SK-N-SH (cell line): ENCODE measurements around the gene GINS3.

Experiments
- EP300 ChIP-seq, 2 experiments: IDR thresholded peaks; 2 replicates each; pipeline versions ENCODE4 v1.4.0 to v1.6.1; 2012; ENCODE audit warnings: borderline replicate concordance in 1 of 2, low read depth in 1 of 2, low read length in 1 of 2
- MEF2A ChIP-seq: IDR thresholded peaks from 2 replicates; pipeline ENCODE4 v1.4.0; 2012; ENCODE audit warnings: low read depth, borderline replicate concordance
- NFIC ChIP-seq: IDR thresholded peaks from 2 replicates; pipeline ENCODE4 v1.4.0; 2012; ENCODE audit warnings: borderline replicate concordance
- POLR2AphosphoS5 ChIP-seq: IDR thresholded peaks from 2 replicates; pipeline ENCODE4 v1.6.1; 2012; ENCODE audit warnings: low read depth, low read length
- RCOR1 ChIP-seq: fragments of 150-350 bp; IDR thresholded peaks from 2 replicates; pipeline ENCODE4 v1.6.1; 2017; ENCODE audit warnings: antibody characterized with exemption, low read length
- YY1 ChIP-seq: IDR thresholded peaks from 2 replicates; pipeline ENCODE4 v1.4.0; 2012; ENCODE audit warnings: low read depth, mild to moderate bottlenecking
- TF ChIP-seq, protein P1 (sequence below): IDR thresholded peaks from 2 replicates; pipeline ENCODE4 v1.4.0; 2012; ENCODE audit warnings: low read depth
- TF ChIP-seq, protein P2 (sequence below): IDR thresholded peaks from 2 replicates; pipeline ENCODE4 v1.6.1; 2012; ENCODE audit warnings: mild to moderate bottlenecking, low read depth, low read length, moderate library complexity
- TF ChIP-seq, protein P3 (sequence below): fragments of 200-600 bp; sonication (generic); IDR thresholded peaks from 2 replicates; pipeline ENCODE4 v1.6.1; 2017; ENCODE audit warnings: antibody characterized with exemption, mild to moderate bottlenecking, moderate library complexity

DNA sequence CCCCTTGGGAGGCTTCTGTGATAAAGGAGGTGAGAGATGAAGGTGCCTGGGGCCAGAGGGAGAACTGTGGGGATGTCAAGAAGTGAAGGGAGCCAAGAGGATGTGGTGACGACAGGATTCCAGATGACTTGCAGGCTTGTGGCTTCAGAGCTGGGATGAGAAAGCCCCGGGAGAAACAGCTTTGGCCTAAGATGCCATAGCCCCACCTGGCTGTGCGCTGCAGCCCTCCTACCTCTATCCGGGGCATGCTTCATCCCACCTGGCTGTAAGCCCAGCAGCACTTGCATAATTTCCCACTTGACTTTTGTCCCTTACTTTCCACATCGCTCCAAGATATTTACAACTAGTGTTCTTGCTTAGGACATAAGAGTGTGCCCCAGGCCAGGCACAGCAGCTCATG, 29.3 kb downstream of the GINS3 start:
- TF ChIP-seq, protein P1, sequence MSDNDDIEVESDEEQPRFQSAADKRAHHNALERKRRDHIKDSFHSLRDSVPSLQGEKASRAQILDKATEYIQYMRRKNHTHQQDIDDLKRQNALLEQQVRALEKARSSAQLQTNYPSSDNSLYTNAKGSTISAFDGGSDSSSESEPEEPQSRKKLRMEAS = no peak
- no peak for TF ChIP-seq RCOR1
- TF ChIP-seq, protein P2, sequence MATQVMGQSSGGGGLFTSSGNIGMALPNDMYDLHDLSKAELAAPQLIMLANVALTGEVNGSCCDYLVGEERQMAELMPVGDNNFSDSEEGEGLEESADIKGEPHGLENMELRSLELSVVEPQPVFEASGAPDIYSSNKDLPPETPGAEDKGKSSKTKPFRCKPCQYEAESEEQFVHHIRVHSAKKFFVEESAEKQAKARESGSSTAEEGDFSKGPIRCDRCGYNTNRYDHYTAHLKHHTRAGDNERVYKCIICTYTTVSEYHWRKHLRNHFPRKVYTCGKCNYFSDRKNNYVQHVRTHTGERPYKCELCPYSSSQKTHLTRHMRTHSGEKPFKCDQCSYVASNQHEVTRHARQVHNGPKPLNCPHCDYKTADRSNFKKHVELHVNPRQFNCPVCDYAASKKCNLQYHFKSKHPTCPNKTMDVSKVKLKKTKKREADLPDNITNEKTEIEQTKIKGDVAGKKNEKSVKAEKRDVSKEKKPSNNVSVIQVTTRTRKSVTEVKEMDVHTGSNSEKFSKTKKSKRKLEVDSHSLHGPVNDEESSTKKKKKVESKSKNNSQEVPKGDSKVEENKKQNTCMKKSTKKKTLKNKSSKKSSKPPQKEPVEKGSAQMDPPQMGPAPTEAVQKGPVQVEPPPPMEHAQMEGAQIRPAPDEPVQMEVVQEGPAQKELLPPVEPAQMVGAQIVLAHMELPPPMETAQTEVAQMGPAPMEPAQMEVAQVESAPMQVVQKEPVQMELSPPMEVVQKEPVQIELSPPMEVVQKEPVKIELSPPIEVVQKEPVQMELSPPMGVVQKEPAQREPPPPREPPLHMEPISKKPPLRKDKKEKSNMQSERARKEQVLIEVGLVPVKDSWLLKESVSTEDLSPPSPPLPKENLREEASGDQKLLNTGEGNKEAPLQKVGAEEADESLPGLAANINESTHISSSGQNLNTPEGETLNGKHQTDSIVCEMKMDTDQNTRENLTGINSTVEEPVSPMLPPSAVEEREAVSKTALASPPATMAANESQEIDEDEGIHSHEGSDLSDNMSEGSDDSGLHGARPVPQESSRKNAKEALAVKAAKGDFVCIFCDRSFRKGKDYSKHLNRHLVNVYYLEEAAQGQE = no peak
- no peak for TF ChIP-seq MEF2A
- TF ChIP-seq, protein P3, sequence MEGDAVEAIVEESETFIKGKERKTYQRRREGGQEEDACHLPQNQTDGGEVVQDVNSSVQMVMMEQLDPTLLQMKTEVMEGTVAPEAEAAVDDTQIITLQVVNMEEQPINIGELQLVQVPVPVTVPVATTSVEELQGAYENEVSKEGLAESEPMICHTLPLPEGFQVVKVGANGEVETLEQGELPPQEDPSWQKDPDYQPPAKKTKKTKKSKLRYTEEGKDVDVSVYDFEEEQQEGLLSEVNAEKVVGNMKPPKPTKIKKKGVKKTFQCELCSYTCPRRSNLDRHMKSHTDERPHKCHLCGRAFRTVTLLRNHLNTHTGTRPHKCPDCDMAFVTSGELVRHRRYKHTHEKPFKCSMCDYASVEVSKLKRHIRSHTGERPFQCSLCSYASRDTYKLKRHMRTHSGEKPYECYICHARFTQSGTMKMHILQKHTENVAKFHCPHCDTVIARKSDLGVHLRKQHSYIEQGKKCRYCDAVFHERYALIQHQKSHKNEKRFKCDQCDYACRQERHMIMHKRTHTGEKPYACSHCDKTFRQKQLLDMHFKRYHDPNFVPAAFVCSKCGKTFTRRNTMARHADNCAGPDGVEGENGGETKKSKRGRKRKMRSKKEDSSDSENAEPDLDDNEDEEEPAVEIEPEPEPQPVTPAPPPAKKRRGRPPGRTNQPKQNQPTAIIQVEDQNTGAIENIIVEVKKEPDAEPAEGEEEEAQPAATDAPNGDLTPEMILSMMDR = no peak
- TF ChIP-seq POLR2AphosphoS5 = no peak
- TF ChIP-seq NFIC = no peak
- no peak for TF ChIP-seq YY1
- TF ChIP-seq EP300 (IDR thresholded peaks at IDR 0.05; ENCODE audit: borderline replicate concordance in 1 of 2, low read depth in 1 of 2, low read length in 1 of 2) = no peak
